ENCODE measurements around the gene PRPS1. TPM values are rescaled to one million over a fixed set of nuclear protein-coding genes. Genes with fewer than 3 reads are reported as not detected.

Gene PRPS1
- total RNA-seq, 2 donors from 2014 or later, result 51.6 to 62.7 TPM

GRCh38 chrX:107699616-107700015 is 71.3 kb downstream of the PRPS1 start:
- no peak overlapping the region for H3K4me3 Mint-ChIP-seq
- H3K27ac Mint-ChIP-seq, result no peak overlapping the region
- no peaks in the 10 kb centered on the region for H3K4me1 ChIP-seq (ENCODE audit: control insufficient read depth, insufficient read depth, low read length)
- H3K36me3 ChIP-seq (ENCODE audit: control insufficient read depth, insufficient read depth, low read length), result no peaks in the 10 kb centered on the region
- 100% methylated on average over 2 of the region's 2 CpGs; no CpG with 5 or more reads in 1 of the 2 experiments for WGBS, 2 experiments (ENCODE audit: insufficient coverage in 1 of 2, insufficient read length in 1 of 2)
- H3K9me3 Mint-ChIP-seq, result peaks cover 8% of the 10 kb centered on the region
- no peak overlapping the region for H3K9ac ChIP-seq (ENCODE audit: extremely low read depth, low read length, poor library complexity, severe bottlenecking)
- no peaks in the 10 kb centered on the region for H3K9me3 ChIP-seq (ENCODE audit: control insufficient read depth, low read length)
- no peak overlapping the region for H3K27ac ChIP-seq (ENCODE audit: low read depth, low read length)
- H3K27me3 Mint-ChIP-seq (ENCODE audit: insufficient read depth), result peaks cover 2% of the 10 kb centered on the region
- no peak for TF ChIP-seq CTCF (conservative IDR thresholded peaks at IDR 0.05)
- H3K4me1 Mint-ChIP-seq, result peaks cover 10% of the 10 kb centered on the region
- no peaks in the 10 kb centered on the region for H3K36me3 Mint-ChIP-seq (ENCODE audit: low read depth)
- peak; percentile 13 for DNase-seq
- H3K27me3 ChIP-seq (ENCODE audit: control insufficient read depth, insufficient read depth, low read length, poor library complexity, severe bottlenecking), result no peaks in the 10 kb centered on the region
- no peak overlapping the region for H3K4me3 ChIP-seq (ENCODE audit: low read length)

- no peaks in the 10 kb centered on the region for H3K36me3 Mint-ChIP-seq (ENCODE audit: low read depth)
- peak; percentile 63 for DNase-seq
- no peaks in the 10 kb centered on the region for H3K9me3 ChIP-seq (ENCODE audit: control insufficient read depth, low read length)
- H3K27me3 ChIP-seq (ENCODE audit: control insufficient read depth, insufficient read depth, low read length, poor library complexity, severe bottlenecking), result no peaks in the 10 kb centered on the region
- peaks cover 10% of the 10 kb centered on the region for H3K4me1 Mint-ChIP-seq
- WGBS, 2 experiments (ENCODE audit: insufficient coverage in 1 of 2, insufficient read length in 1 of 2), result 36 to 40% methylated on average over 1 to 4 of the region's 4 CpGs
- H3K4me3 Mint-ChIP-seq, result no peak overlapping the region
- H3K36me3 ChIP-seq (ENCODE audit: control insufficient read depth, insufficient read depth, low read length), result no peaks in the 10 kb centered on the region
- no peak overlapping the region for H3K27ac Mint-ChIP-seq
- H3K9me3 Mint-ChIP-seq, result peaks cover 8% of the 10 kb centered on the region
- H3K4me3 ChIP-seq (ENCODE audit: low read length), result no peak overlapping the region
- H3K4me1 ChIP-seq (ENCODE audit: control insufficient read depth, insufficient read depth, low read length), result no peaks in the 10 kb centered on the region
- peaks cover under 1% of the 10 kb centered on the region for H3K27me3 Mint-ChIP-seq (ENCODE audit: insufficient read depth)
- no peak overlapping the region for H3K9ac ChIP-seq (ENCODE audit: extremely low read depth, low read length, poor library complexity, severe bottlenecking)
- no peak overlapping the region for H3K27ac ChIP-seq (ENCODE audit: low read depth, low read length)
- TF ChIP-seq CTCF (conservative IDR thresholded peaks at IDR 0.05), result no peak
Measured at GRCh38 chrX:107700317-107700774, 72.0 kb downstream of the PRPS1 start.

Other genes starting within 250 kb of the PRPS1 start
- under 1 TPM in 1 of 2 donors, not detected in 1; 0.24 TPM for gene FRMPD3, start 178.9 kb upstream of the PRPS1 start, total RNA-seq
- gene TSC22D3, start 147.3 kb downstream of the PRPS1 start, total RNA-seq, result 10 to 100 TPM in 1 of 2 donors, 1 to 10 TPM in 1; 9.9 to 10.5 TPM
- gene NCBP2L, start 149.2 kb downstream of the PRPS1 start, total RNA-seq, result not detected
- 10 to 100 TPM in 1 of 2 donors, 1 to 10 TPM in 1; 5.2 to 10.0 TPM for gene MID2, start 197.4 kb downstream of the PRPS1 start, total RNA-seq